GM12878 (cell line): ENCODE data around the gene ANK3. TPM values are rescaled to one million over a fixed set of nuclear protein-coding genes. Genes with fewer than 3 reads are reported as not detected.

ENCODE experiments used
- CBFB ChIP-seq: IDR thresholded peaks from 2 replicates; pipeline ENCODE4 v1.6.1; 2016; ENCODE audit warnings: antibody characterized with exemption, low read depth
- CBX5 ChIP-seq: sonication (generic); IDR thresholded peaks from 2 replicates; pipeline ENCODE4 v1.6.1; 2016; ENCODE audit warnings: low read depth, moderate library complexity, mild to moderate bottlenecking, inconsistent platforms
- CHD1 ChIP-seq: IDR thresholded peaks from 2 replicates; pipeline ENCODE4 v1.6.1; 2012; ENCODE audit warnings: low read depth, low read length, improper control_type of control experiment
- CTCF ChIP-seq, 3 experiments: IDR thresholded peaks in 2 of 3; conservative IDR thresholded peaks in 1 of 3; 2 replicates each; pipeline ENCODE4 v1.5.1; 2011; ENCODE audit warnings: low read depth in 3 of 3, low read length in 3 of 3, mild to moderate bottlenecking in 3 of 3, control low read depth in 2 of 3, moderate library complexity in 2 of 3, inconsistent platforms in 1 of 3, mixed read lengths in 1 of 3; ENCODE audit not compliant: control insufficient read depth in 2 of 3, insufficient read depth in 1 of 3; ENCODE audit errors: extremely low read depth in 1 of 3
- EED ChIP-seq: sonication (generic); IDR thresholded peaks from 2 replicates; pipeline ENCODE4 v1.6.1; 2016; ENCODE audit warnings: antibody characterized with exemption, low read depth
- ETV6 ChIP-seq, 2 experiments: fragments of 450-650 bp in 1 of 2; IDR thresholded peaks in 1 of 2; conservative IDR thresholded peaks in 1 of 2; 2 replicates each; pipeline ENCODE4 v1.6.1; 2014; ENCODE audit warnings: antibody characterized with exemption in 1 of 2, borderline replicate concordance in 1 of 2, low read depth in 1 of 2, mild to moderate bottlenecking in 1 of 2, moderate library complexity in 1 of 2
- FOS ChIP-seq: IDR thresholded peaks from 3 replicates; pipeline ENCODE4 v1.6.1; 2011; ENCODE audit warnings: borderline replicate concordance; ENCODE audit not compliant: insufficient read length; ENCODE audit errors: extremely low read depth
- HDAC2 ChIP-seq: fragments of 200-600 bp; sonication (generic); IDR thresholded peaks from 2 replicates; pipeline ENCODE4 v1.6.1; 2017
- JUND ChIP-seq: IDR thresholded peaks from 2 replicates; pipeline ENCODE4 v1.6.1; 2012; ENCODE audit warnings: low read depth, mild to moderate bottlenecking, low read length, improper control_type of control experiment, moderate library complexity
- KAT2A ChIP-seq: conservative IDR thresholded peaks from 2 replicates; pipeline ENCODE4 v1.6.1; 2011; ENCODE audit warnings: low read depth, low read length; ENCODE audit not compliant: control insufficient read depth
- NBN ChIP-seq: fragments of 450-650 bp; IDR thresholded peaks from 2 replicates; pipeline ENCODE4 v1.6.1; 2016
- NFYA ChIP-seq: IDR thresholded peaks from 2 replicates; pipeline ENCODE4 v1.6.1; 2011; ENCODE audit warnings: low read depth, mild to moderate bottlenecking, low read length, improper control_type of control experiment, borderline replicate concordance
- NKRF ChIP-seq: fragments of 450-650 bp; conservative IDR thresholded peaks from 2 replicates; pipeline ENCODE4 v1.6.1; 2017; ENCODE audit warnings: mild to moderate bottlenecking, moderate library complexity
- NR2C2 ChIP-seq: IDR thresholded peaks from 2 replicates; pipeline ENCODE4 v1.6.1; 2011; ENCODE audit warnings: borderline replicate concordance, low read depth; ENCODE audit not compliant: control insufficient read depth, insufficient read length
- PML ChIP-seq: IDR thresholded peaks from 2 replicates; pipeline ENCODE4 v1.6.1; 2012; ENCODE audit warnings: low read length, inconsistent platforms
- SIN3A ChIP-seq: IDR thresholded peaks from 2 replicates; pipeline ENCODE4 v1.6.1; 2012; ENCODE audit warnings: low read depth, low read length, improper control_type of control experiment
- SKIL ChIP-seq: fragments of 450-650 bp; IDR thresholded peaks from 2 replicates; pipeline ENCODE4 v1.6.1; 2017; ENCODE audit warnings: mild to moderate bottlenecking, low read depth, inconsistent platforms; ENCODE audit not compliant: poor library complexity, severe bottlenecking
- SREBF1 ChIP-seq: IDR thresholded peaks from 2 replicates; pipeline ENCODE4 v1.6.1; 2012; ENCODE audit warnings: mild to moderate bottlenecking, low read length
- TCF7 ChIP-seq: IDR thresholded peaks from 2 replicates; pipeline ENCODE4 v1.6.1; 2014; ENCODE audit warnings: antibody characterized with exemption, borderline replicate concordance
- ZBTB4 ChIP-seq: fragments of 450-650 bp; formaldehyde crosslinking; IDR thresholded peaks from 2 replicates; pipeline ENCODE4 v1.4.0; 2022; ENCODE audit warnings: mild to moderate bottlenecking, moderate library complexity
- polyA plus RNA-seq, 11 experiments: library from polyadenylated mRNA; depleted of rRNA in 4 of 11; unstranded in 6 of 11; stranded (reverse) in 5 of 11; fragments of >200 nt; fragmentation: Nextera tagmentation in 4 of 11; fragmentation: Illumina TruSeq in 1 of 11; extraction: Ambion mirVana in 4 of 11; extraction: Trizol in 1 of 11; gene quantifications; 1 replicate in 1 of 11; 2 replicates in 10 of 11; pipeline versions ENCODE4 v1.2.1 to v1.2.3, GENCODE V29; 2011 to 2016; ENCODE audit warnings: inconsistent platforms in 2 of 11, missing spikeins in 2 of 11, low read depth in 1 of 11
- total RNA-seq, 4 experiments: library from RNA; depleted of rRNA in 3 of 4; stranded (reverse); fragments of >200 nt in 3 of 4; fragmentation: Illumina TruSeq in 1 of 4; extraction: Trizol in 1 of 4; gene quantifications; 2 replicates each; pipeline versions ENCODE4 v1.2.1 to v1.2.3, GENCODE V29; 2013 to 2021

ANK3 gene
- total and polyA plus RNA-seq, 10 of the 15 experiments (the other 5 are each of a cell fraction or from before 2014, with no cell fraction given): 0.06 to 0.82 (median 0.20) TPM; not detected in 2

GRCh38 chr10:60086862-60087261, 302.8 kb downstream of the ANK3 start (continued):
- TF ChIP-seq FOS (no peak), CTCF (IDR thresholded peaks at IDR 0.05 in 2 of 3, conservative IDR thresholded peaks at IDR 0.05 in 1 of 3; ENCODE audit: control insufficient read depth in 2 of 3, extremely low read depth in 1 of 3, insufficient read depth in 1 of 3, low read depth in 3 of 3, low read length in 3 of 3) (no peak), PML (peak; percentile 55; the same call in 1 of the 2 replicates), NKRF (no peak), EED (peak; percentile 68; the same call in 1 of the 2 replicates), SIN3A (no peak), SREBF1 (no peak), NFYA (no peak), HDAC2 (no peak), CHD1 (no peak), CBX5 (no peak; the same call in 1 of the 2 replicates), NBN (no peak), ETV6 (conservative IDR thresholded peaks at IDR 0.05 in 1 of 2, IDR thresholded peaks at IDR 0.05 in 1 of 2; ENCODE audit: borderline replicate concordance in 1 of 2, low read depth in 1 of 2) (peak in 1 of 2 experiments; percentile 43; a peak in 1 of 4 replicates), CBFB (0 out of 2 replicates have a peak, but pooled peaks have one; percentile 36), SKIL (peak; percentile 23), ZBTB4 (CRISPR knock-in tag) (no peak), JUND (no peak), KAT2A (no peak), TCF7 (no peak), NR2C2 (no peak)
